NCI-H526 (cell line): ENCODE measurements around the gene GCK.
"Not testable (repeated sequence)": the region's sequence is repeated elsewhere in the genome, so short reads cannot be mapped to it uniquely, and the experiment has no call there.

Experiments used
- DNase-seq, 2 experiments: peaks; one replicate each; lab custom pipeline; 2025; lab: John Stamatoyannopoulos, UW

GCK gene

GRCh38 chr7:44141221-44141850 lies 47.9 kb downstream of the GCK start, which contains the start of gene MYL7:
Gene MYL7, minus strand, starts transcription at chr7:44141332. Its CDS starts 27 bp downstream, at chr7:44141305.
- no peak for DNase-seq

GRCh38 chr7:44140341-44140740 lies 48.9 kb downstream of the GCK start:
- no peak for DNase-seq

GRCh38 chr7:44139311-44140010 lies 49.8 kb downstream of the GCK start:
- no peak for DNase-seq

- no peak for DNase-seq
Measured at GRCh38 chr7:44138698-44139097, 50.5 kb downstream of the GCK start.

- peak; percentile 88 to 89 for DNase-seq
Measured at GRCh38 chr7:44136731-44137130, 52.5 kb downstream of the GCK start.

- no peak for DNase-seq
Measured at GRCh38 chr7:44134943-44135628, 54.2 kb downstream of the GCK start.

GRCh38 chr7:44133295-44133694 lies 55.9 kb downstream of the GCK start:
- DNase-seq, result no peak

- DNase-seq, result no peak
Measured at GRCh38 chr7:44132039-44132438, 57.2 kb downstream of the GCK start.

GRCh38 chr7:44131173-44132029 lies 57.8 kb downstream of the GCK start:
- DNase-seq, result peak; percentile 49 to 79

- no peak for DNase-seq
Measured at GRCh38 chr7:44128721-44129582, 60.3 kb downstream of the GCK start.

- no peak for DNase-seq
Measured at GRCh38 chr7:44127161-44127560, 62.1 kb downstream of the GCK start.

- not testable (repeated sequence) for DNase-seq
Measured at GRCh38 chr7:44126574-44126973, 62.7 kb downstream of the GCK start.

GRCh38 chr7:44124822-44125202 lies 64.4 kb downstream of the GCK start:
- DNase-seq, result no peak

- DNase-seq, result peak; percentile 93 to 99
Measured at GRCh38 chr7:44123190-44124003, 65.8 kb downstream of the GCK start, which contains the start of gene POLD2. Gene POLD2, minus strand, starts transcription at chr7:44123548. Its CDS starts 1,495 bp downstream, at chr7:44122053.

- no peak for DNase-seq
Measured at GRCh38 chr7:44122529-44122928, 66.7 kb downstream of the GCK start.

- DNase-seq, result no peak
Measured at GRCh38 chr7:44121761-44122420, 67.3 kb downstream of the GCK start.

GRCh38 chr7:44120395-44120794 lies 68.8 kb downstream of the GCK start:
- no peak for DNase-seq

GRCh38 chr7:44119829-44120380 lies 69.3 kb downstream of the GCK start:
- no peak for DNase-seq

- no peak for DNase-seq
Measured at GRCh38 chr7:44117801-44118429, 71.3 kb downstream of the GCK start.
